Keratinocyte (primary cell): ENCODE data around the gene SLC25A10.

Experiments used
- EZH2 ChIP-seq: IDR thresholded peaks from one replicate; pipeline ENCODE4 v1.6.1; 2012; ENCODE audit warnings: inconsistent platforms, mild to moderate bottlenecking, low read length, moderate library complexity
- TF ChIP-seq, protein P1 (sequence below), 3 experiments: IDR thresholded peaks in 1 of 3; conservative IDR thresholded peaks in 1 of 3; optimal IDR thresholded peaks in 1 of 3; 2 replicates in 2 of 3; 3 replicates in 1 of 3; pipeline versions ENCODE3 to v1.5.1; 2011; ENCODE audit warnings: low read length in 3 of 3, mild to moderate bottlenecking in 3 of 3, moderate library complexity in 2 of 3, control low read depth in 1 of 3, inconsistent platforms in 1 of 3; ENCODE audit not compliant: insufficient read depth in 2 of 3; ENCODE audit errors: extremely low read depth in 1 of 3

DNA sequence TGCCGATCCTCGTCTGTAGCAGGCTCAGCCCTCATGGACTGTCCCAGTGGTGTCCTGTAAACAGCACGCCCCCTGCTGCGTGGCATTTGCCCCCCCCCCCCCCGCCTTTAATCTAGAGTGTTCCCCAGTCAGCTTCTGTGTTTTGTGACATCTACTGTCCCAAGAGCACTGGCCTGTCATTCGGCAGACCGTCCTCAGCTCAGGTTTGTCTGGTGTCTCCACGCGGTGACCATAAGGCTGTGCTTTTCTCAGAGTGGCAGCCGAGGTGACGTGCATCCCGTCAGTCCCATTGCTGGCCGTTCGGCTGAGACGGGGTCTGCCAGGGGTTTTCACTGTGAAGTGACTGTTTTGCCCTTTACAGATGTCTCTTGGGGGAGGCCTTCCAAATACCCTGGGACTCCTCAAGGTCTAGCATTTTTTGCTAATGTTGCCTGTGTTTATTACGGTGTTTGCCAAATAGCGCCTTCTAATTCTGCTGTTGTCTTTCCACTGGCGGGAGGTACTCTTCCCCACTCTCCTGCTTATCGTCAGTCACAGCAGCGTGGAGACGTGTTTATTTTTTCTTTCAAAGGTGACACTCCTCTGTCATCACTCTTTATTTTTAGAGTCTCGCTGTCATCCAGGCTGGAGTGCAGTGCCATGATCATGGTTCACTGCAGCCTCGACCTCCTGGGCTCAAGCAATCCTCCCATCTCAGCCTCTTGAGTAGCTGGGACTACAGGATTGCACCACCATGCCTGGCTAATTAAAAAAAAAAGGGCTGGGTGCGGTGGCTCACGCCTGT is 14.6 kb upstream of the SLC25A10 start:
- TF ChIP-seq, protein P1, sequence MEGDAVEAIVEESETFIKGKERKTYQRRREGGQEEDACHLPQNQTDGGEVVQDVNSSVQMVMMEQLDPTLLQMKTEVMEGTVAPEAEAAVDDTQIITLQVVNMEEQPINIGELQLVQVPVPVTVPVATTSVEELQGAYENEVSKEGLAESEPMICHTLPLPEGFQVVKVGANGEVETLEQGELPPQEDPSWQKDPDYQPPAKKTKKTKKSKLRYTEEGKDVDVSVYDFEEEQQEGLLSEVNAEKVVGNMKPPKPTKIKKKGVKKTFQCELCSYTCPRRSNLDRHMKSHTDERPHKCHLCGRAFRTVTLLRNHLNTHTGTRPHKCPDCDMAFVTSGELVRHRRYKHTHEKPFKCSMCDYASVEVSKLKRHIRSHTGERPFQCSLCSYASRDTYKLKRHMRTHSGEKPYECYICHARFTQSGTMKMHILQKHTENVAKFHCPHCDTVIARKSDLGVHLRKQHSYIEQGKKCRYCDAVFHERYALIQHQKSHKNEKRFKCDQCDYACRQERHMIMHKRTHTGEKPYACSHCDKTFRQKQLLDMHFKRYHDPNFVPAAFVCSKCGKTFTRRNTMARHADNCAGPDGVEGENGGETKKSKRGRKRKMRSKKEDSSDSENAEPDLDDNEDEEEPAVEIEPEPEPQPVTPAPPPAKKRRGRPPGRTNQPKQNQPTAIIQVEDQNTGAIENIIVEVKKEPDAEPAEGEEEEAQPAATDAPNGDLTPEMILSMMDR (optimal IDR thresholded peaks at IDR 0.05 in 1 of 3, IDR thresholded peaks at IDR 0.05 in 1 of 3, conservative IDR thresholded peaks at IDR 0.05 in 1 of 3; ENCODE audit: extremely low read depth in 1 of 3, insufficient read depth in 2 of 3, low read length in 3 of 3): no peak
- no peak for TF ChIP-seq EZH2
